HTERT RPE-1 (cell line): ENCODE measurements around the gene TRPV6.

Experiments
- in situ Hi-C: fragments of 300-500 bp; cut with MboI; formaldehyde crosslinking; loops from 4 replicates; pipeline ENCODE4 v1.14.3; 2020; ENCODE audit warnings: low sequenced_read_pairs

The TRPV6 gene

DNA sequence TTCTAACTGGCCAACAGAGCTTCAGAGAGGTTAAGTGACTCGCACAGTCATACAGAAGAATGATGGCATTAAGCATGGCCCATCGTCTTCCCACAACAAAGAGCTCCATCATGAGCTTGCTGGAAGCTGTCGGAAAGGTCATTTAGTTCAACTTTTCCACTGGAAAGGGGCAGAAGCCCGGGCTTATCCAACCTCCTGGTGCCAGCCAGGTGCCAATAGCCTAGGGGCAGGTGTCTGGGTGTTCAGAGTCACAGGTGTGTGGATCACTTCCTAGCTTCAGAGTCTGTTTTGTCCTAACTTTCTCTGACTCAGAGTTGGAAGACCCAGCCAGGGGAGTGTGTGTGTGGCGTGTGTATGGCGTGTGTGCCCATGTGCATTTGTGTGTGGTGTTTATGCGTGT, 1.3 kb upstream of the TRPV6 start:
- in situ Hi-C loops = no loop called here

DNA sequence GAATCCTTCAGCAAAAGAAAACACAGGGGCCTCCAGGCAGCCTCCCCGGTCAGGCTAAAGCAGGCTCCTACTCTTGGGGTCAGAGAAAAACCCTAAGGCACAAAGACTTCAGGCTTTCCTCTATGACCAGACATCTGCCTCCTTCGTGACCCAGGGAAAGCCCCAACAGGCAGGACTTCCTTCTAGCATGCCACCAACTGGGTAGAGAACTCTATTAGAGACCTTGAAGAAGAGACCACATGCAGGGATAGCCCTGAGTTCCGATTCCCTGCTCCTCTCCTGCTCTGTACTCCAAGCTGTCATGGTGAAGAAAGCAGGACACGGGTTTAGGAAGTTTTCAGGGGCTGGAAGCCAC, 1.3 kb downstream of the TRPV6 start:
- in situ Hi-C loops = no loop called here

DNA sequence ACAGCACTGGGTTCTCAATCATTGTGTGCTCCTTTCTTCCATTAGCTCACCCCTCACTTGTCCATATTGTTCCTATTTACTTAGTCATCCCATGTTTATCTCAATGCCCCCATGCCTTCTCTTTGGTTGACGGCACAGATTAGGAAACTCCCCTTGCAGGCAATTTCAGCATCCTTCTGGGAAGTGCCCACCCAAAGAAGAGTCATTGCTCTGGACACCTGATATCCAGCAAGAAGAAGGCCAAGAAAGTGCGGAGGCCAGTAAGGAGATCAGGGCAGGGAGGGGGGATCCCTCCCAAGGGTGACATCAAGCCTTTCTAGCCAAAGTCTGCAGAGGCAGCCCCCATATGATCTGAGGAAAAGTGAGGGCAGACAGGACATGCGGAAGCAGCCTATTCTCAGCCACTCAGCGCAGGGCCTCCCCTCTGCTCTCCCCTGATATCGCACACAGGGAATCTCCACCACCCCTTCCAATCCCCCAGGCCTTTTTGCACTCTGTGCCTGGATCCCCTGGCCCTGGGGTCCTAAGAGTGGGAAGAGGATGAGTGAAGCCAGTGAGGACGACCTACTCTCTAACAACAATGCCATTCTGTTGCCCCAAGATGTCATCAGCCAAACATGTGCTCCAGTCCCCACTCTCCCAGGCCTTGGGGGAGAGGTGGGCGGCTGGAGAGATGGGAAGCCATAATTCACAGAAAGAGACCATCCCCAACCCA, 1.8 kb downstream of the TRPV6 start:
- in situ Hi-C loops = no loop called here

DNA sequence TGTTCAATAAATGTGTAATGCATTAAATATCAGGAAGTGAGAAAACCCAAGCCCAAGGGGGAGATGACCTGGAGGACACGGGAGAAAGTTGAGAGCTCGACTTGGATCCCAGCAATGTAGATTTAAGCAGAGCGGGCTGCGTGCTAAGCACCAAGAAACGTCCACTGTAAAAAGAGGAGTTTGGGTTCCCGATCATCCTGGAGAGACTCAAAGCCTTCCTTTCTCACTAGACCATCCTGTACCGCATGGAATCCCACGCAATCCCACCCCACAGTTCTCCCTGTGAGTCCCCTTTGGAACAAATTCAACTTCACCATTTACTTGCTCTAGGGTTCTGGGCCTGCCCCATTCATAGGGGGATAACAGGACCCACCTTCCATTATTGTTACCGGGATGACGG, 2.4 kb downstream of the TRPV6 start:
- in situ Hi-C loops = no loop called here

DNA sequence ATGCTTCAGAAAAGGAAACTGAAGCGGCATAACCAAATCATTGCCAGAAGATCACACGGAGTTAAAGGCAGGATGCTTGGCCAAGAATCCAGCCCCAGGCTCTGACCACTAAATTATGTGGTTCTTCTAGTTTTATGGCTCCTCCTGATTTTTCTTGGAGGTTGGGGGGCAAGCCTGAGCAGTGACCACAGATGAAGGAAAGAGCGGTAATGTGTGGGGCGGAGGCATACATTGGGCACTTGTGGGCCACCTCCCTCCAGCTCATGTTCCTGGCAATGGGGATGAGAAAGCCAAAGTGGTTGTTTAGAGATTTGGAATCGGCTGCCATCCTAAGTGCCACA, 3.2 kb downstream of the TRPV6 start:
- in situ Hi-C loops = no loop called here

DNA sequence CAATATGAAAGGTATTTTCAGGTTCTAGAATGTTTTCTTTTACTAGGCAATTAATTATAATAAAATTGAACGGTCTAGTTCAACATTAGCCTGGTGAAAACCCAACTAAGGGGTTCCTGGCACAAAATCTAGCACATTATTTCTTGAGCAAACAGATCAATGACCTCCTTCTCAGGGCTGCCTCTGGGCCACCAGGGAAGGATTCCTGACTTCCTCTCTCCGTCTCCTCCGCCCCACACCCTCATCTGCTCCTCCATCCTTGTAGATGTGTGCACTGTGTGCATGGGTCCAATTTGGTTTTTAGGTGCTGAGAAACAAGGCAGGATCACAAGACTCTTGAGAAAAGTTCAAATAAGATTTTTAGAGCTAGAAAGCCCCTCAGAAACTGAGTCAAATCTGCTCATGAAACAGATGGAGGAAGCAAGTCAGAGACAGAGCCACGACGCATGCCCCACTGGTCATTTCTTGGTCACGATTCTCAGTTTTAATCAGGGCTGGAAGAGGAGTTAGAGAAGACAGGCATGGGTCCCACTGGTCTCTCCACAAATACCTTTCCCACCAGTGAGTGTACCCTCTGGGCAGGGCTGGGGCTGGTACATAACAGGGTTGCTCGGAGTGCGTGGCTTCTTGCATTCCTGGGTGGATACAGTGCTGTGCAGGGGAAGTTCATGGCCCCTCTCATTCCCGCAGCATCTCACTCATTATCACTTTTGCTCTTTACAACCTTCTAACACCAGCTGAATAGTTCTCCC, 3.8 kb downstream of the TRPV6 start:
- in situ Hi-C loops = no loop called here

DNA sequence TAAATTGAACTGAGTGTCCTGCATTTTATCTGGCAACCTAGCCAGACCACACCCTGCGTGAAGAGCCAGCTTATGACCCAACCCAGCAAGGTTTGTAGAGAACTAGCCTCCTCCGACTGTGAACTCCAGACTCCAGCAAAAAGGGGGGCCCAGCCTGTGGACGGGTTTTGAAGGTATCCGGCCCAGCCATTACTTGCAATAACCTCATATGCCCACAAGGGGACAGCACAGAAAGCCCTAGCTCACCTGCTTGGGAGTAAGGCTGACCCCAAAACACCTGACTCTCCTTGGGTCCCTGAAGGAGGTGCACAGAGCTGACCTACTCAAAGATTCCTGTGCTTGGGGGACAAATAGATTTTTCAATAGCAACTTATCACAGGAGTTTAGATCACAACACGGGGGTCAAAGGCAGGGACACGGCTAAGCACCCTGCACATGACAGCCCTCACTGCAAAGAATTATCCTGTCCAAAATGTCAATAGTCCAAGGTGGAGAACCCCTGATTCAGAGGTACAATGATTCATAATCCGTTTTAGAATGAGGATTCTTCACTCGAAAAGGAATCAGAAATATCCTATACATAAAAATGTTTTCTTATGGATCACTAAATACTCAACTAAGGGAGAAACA, 4.6 kb downstream of the TRPV6 start:
- in situ Hi-C loops = no loop called here

DNA sequence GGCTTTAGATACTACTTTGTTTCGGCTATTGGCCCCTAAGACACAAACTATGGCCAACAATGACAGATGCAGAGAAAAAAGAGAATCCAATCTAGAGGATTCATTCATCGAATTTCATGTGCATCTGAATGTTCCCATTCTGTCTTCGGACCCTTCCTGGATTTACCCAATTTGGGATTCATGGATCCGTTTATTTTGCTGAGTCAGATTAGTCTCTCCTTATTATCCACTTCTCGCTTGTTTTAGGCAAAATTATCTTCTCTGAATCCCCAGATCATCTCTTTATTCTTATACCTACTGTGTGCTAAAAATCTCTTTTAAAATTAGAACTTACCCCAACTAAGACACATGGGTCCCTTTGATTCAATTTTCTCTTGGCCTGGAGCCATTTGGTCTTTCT, 6.5 kb downstream of the TRPV6 start:
- in situ Hi-C loops = no loop called here

DNA sequence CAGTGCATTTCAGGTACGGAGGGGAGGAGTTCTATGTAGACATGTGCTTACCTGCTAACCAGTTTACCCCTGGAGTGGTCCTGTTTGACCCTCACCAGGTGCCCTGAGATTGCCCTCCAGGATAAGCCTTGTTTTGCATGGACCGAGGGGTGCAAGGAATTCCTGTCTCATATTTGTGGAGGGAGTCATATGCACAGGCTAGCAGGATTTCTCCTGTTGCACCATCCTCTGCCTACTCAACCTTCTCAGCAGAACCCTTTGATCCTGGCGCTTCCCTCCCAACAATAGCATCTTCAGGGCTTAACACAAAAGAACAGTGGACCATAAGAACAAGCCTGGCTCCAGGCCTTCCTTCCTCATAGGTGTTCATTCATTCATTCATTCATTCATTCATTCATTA, 7.2 kb downstream of the TRPV6 start:
- in situ Hi-C loops = no loop called here

DNA sequence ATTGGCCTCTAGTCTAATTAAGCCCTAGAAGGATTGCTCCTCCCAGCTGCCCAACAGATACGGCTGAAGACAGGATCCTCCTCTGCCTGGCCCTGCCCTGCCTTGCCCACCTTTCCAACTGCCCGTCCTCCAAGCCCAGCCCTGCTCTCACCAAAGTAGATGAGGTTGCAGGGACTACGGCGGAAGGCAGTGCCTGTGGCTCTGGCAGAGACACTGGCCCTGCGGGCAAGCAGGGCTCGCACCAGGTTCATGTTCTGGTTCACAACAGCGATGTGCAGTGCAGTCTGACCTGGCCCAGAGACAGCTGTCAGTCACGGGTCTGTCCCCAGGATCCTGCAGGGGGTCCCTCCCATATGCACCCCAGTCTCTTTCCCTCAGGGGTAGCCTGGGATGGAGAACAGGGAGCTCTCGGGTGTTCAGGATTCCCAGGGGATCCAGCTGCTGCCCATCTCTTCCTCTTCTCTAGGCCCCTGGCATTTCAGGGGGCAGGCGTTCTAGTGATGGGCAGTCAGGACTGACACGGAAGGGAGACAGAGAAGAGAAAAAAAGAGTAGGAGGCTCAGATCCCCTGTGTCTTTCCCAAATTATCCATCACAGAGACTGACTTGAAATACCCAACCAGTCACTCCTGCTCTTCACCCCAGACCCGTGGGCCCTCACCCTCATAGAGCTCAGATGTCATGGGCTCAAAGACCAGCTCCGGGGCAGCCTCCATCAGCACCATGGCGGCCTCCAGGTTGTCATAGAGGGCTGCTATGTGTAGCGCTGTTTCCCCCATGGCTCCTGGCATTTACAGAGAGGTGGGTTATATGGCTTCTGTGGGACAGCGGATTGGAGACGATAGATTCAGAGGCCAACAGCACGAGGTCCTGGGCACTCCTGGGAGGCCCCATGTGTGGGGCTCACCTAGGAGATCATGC, 8.3 kb downstream of the TRPV6 start:
- in situ Hi-C loops = no loop called here

DNA sequence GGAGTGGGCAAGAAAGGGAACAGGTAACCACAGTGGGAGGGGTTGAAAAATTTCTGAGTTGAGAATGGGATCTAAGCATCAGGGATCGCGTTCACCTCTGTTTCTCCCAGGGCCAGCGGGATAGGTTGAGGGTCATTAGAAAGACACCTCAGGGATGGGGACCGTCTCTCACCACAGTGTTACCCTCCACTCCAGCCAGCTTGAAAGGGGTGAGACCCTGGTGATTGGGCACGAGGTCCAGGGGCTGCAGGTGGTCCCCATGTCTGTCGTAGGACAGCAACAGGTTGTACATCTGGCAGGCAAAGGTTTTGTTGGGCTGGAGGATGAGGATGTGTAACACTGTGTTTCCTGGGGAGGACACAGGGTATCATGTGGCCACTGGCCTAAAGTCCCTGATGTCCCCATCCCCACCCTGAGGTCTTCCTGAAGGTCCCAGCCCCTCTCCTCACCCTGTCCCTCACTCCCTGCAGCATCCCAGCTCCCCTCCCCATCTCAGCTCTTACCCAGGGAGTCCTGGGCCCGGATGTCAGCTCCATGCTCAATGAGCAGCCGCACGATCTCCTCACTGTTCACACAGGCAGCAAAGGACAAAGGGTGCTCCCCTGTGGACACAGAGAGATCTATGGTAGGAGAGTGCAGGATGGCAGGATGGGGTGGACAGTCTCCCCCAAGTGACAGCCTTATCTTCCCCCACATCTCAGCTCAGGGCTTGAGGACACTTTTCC, 9.1 kb downstream of the TRPV6 start:
- in situ Hi-C loops = no loop called here

DNA sequence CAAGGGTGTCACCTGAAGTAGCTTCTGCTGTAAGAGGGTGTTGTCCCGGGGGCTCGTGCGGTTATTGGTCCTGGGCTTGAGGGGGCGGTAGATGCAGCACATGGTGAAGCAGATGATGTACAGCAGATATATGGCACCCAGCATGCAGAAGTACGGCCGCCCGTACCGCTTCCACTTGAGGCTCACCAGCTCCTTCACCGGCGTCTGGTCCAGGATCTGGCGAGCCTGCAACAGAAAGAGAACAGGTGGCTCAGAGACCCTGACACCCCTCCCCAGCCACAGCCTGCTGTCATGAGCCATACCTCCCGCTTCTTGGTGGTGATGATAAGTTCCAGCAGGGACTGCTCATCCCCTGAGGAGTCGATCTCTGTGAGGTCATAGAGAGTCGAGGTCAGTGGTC, 10.1 kb downstream of the TRPV6 start:
- in situ Hi-C loops = no loop called here

DNA sequence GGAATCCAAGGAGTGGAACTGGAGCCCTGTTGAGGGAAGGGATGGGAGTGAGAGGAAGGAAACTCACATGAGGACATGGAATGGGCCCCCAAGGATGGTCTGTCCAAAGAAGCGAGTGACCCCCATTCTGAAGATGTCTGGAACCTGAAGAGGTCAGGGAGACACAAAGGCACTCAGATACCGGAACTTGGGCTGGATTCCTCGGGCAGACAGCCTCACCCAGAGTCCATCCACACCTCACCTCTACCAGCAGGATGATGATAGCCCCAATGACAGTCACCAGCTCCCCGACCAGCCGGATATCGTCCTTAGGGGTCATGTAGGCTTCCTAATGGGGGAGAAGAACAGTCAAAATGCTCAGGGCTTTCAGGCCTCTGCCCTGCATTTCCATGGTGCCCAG, 10.7 kb downstream of the TRPV6 start:
- in situ Hi-C loops = no loop called here

DNA sequence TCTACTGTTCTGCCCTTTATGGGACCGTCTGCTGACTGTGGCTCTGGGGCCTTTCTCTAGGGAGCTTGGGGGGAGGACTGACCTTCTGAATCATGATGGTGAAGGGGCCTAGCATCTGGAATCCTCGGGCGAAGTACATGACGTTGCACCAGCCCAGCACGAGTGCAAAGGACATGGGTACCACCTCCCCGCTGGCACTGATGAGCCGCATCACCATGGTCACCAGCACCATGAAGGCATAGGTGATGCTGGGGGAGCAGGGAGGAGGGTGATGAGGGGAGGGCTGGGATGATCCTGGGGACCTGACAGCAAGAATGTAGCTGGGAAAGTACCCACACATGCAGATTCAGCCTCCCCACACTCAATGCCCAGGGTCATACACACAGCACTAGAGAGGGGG, 11.1 kb downstream of the TRPV6 start:
- in situ Hi-C loops = no loop called here

DNA sequence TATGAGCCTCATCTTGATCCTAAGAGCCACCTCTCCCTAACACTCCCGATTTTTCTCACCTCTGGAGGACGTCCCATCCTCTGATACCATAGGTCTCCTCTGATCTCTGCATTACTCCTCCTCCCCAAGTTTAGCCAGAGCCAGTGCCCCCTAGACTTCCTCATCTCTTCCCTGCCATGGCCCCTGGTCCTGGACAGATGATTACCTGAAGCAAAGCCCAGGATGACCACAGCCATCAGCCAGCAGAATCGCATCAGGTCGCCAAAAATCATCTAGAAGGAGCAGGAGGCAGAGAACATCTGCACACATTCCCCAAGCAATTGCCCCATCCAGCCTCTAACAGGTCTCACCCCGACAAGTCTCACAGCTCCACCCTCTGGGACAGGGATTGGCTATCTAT, 11.7 kb downstream of the TRPV6 start:
- in situ Hi-C loops = no loop called here

DNA sequence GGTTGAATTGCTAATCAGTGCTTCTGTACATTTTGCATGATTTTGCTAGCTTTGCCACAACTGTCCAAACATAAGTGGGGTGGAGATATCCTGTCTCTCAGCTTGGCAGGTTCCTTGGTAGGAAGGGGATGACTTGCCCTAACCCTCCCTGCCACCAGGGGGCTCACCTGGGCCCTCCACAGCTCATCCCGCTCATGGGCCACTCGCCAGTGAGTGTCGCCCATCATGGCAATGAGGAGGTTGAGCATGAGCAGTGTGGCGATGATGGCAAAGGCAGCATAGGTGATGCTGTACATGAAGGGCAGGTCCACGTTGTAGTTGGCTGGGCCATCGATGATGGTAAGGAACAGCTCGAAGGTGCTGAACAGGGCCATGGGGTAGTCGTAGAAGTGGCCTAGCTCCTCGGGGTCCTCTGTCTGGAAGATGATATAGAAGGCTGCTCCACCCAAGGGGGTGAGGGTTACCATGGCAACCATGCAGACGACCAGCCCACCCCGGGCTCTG, 12.2 kb downstream of the TRPV6 start:
- in situ Hi-C loops = no loop called here

DNA sequence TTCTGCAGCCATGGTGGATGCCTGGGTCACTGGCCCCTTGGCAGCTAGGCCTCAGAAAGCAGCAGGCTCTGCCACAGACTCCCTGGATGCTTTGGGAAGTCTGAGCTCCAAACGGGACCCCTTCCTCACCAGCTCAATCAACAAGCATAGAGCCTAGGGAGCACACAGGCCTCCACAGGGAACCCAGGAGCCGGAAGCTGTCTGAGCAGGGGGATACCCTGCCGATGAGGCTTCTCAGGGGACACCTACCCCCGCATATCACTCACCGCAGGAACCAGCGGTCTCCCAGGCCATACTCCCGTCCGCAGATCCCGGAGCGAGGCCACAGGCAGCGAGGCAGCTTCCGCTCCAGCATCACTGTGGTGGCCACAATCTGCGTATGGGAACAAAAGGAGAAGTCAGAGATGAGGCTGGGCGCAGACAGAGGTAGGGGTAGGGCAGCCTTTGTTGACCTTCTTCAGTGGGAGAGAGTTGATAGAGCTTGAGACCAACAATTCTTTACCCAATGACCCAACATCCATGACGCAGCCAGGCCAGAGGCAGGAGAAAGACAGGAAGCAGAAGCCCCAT, 13.4 kb downstream of the TRPV6 start:
- in situ Hi-C loops = no loop called here

DNA sequence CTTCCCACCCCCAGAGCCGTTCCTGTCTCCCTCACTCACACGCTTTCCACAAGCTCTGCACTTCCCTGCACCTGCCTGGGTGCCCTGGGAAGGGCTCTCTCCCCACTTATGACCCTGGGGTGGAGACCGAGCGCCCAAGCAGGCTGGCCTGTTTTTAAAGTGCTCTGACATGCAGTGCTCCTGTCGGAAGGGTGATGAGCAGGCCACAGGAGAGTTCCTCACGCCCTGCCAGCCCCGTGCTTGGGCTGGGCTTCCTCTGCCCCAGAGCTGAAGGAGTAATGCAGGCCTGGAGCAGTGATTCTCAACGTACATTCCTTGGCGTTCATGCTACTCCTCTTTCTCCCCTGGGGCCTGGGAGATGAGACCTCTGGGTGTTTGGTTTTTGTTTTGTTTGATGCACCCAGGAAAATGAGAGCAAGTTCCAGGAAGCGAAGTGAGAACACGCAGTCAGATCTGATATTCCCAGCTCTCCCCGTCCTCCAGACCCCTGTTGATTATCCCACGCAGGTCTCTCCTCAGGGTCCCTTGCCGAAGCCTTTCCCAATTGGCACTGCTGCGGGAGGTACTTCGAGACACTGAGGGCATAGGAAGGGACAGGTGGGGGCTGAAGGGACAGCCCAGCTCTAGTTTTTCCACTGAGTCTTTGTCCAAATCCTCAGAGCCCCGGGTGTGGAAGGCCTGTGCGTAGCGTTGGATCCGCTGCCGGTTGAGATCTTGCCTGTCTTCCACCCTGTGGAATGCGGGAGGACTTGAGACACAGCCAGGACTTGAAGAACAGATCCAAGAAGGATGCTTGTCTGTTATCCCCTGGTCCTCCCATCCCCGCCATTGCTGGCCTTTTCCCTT, 14.1 kb downstream of the TRPV6 start:
- in situ Hi-C loops = no loop called here

DNA sequence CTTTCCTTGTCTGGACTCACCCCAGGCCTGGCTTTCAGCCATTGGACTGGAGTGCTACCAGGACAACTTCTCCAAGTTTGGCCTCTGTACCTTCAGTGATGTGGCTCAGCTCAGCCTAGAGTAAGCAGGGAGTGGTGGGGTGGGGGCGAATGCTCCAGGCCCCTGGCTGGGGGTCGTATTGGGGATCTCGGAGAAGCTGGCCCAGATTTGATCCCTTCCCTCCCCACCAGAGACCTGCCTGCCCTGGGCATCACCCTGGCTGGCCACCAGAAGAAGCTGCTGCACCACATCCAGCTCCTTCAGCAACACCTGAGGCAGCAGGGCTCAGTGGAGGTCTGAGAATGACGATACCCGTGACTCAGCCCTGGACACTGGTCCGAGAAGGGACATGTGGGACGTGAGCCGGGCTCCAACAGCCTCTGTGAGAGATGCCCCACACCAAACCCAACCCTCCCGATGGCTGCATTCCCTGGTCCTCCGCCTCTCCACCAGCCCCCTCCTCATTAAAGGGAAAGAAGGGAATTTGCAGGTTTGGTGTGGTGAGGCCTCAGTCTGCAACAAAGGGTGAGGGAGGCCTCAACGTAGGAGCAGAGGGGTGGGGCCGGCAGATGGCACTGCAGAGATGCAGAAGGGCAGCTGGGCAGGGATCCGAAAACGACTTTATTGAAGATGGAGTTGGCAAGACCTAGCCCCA, 14.8 kb downstream of the TRPV6 start:
- in situ Hi-C loops = no loop called here
